Thyroid gland (tissue), 4 donors: ENCODE results near the gene MOAP1.

Experiments
- CTCF ChIP-seq, 6 experiments: fragments of 200-600 bp in 3 of 6; fragments of 450-650 bp in 3 of 6; sonication (generic) in 3 of 6; IDR thresholded peaks; one replicate each; pipeline ENCODE4 v1.5.1; 2016 to 2019; ENCODE audit warnings: antibody characterized with exemption in 6 of 6, mild to moderate bottlenecking in 2 of 6, inconsistent platforms in 1 of 6, moderate library complexity in 1 of 6
- POLR2A ChIP-seq, 2 donors: fragments of 450-650 bp; IDR thresholded peaks; one replicate each; pipeline ENCODE4 v1.6.1; 2017; ENCODE audit warnings: antibody characterized with exemption in 2 of 2, mild to moderate bottlenecking in 2 of 2, moderate library complexity in 1 of 2

- TF ChIP-seq CTCF (IDR thresholded peaks at IDR 0.05) (no peak), POLR2A (IDR thresholded peaks at IDR 0.05) (no peak)
Measured at GRCh38 chr14:93171376-93171775, 13.3 kb downstream of the MOAP1 start.
